ENCODE data around the gene NKAIN1.

NKAIN1 gene

DNA sequence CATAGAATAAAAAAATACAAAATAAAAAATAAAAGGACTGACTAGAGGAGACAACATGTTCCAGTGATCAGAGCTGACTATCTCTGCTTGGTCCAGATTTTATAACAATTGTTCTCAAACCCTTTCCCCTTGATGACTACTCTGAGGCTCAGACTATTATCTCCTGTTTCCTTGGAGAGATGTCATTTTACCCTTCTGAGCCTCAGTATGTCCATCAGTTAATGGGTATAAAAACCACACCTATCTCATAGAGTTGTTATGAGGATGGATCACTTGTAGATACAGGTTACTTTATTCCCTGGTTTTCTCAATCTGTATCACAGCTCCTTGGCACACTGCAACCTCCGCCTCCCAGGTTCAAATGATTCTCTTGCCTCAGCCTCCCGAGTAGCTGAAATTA lies 7.0 kb downstream of the NKAIN1 start:
- no peak for DNase-seq (ENCODE audit: low spot score)

DNA sequence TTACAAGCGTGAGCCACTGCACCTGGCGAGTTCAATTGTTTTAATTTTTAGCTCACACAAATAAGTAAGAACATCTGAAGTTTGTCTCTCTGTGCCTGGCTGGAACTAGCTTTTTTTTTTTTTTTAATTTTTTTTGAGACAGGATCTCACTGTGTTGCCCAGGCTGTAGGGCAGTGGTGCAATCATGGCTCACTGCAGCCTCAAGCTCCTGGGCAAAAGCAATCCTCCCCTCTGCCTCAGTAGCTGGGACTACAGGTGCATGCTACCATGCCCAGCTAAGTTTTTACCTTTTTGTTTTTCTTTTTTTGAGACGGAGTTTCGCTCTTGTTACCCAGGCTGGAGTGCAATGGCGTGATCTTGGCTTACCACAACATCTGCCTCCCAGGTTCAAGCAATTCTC lies 7.9 kb downstream of the NKAIN1 start:
- no peak for DNase-seq (ENCODE audit: low spot score)

DNA sequence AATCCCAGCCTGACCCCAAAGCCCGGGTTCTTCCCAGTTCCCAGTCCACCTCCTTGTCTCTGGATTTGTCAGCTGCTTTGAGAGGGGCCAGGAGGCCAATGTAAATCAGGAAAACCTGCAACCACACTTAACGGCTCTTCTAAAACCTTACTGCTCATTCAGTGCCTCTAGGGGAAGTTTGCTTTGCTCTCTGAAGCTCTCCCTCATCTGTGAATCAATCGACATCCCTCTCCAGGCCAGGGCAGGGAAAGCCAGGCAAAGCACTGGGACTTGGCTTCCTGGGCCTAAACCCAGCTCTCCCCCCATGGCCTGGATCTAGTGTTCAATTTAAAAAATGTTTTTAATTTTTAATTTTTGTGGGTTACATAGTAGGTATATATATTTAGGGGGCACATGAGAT lies 9.3 kb downstream of the NKAIN1 start:
- DNase-seq (ENCODE audit: low spot score): no peak

DNA sequence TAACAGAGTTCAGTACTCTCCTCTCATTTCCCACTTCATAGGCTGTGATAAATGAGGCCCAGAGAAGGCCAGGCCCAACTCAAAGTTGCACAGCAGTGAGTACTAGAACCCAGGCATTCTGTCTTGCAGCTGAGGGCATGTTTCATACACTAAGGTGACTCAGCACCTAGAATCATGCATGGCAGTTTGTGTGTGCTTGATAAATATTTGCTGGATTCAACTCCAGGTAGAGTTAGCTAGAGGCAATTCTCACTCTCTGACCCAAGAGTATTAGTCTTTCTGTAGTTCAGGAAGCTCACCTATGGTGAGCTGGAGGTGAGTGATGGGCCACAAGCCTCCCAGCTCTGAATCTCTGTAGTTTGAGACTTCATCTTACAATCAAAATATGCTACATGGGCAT lies 10.7 kb downstream of the NKAIN1 start:
- no peak for DNase-seq (ENCODE audit: low spot score)

DNA sequence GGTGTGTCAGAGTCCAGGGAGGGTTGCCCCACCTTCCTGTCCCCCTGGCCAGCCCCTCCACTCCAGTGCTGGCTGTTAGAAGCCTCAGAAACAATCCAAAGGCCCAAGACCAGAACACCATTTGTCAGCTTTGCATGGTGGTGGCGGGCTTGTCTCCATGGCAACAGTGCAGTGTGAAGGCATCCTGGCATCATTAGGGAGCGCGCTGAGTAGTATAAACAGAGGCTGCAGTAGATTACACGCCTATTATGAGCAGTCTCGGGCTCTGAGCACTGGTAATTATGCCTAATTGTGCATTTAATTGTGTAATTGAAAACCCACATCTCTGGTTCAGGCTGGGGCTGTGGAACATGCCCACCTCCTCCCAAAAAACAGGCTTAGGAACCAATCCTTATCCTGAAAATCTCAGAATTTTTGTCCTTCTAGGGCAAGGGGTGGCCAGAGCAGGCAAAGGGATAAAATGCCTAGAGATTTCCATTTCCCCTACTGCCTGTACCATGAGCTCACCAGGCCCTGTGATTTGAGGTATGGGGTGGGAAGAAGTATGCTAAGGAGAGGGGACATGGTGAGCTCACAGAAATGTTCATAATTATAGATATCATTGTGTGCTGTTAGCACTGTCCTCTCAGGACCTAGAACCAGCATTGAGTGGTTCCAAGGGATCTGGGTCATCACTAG lies 11.7 kb downstream of the NKAIN1 start:
- DNase-seq (ENCODE audit: low spot score): peak; percentile 32

DNA sequence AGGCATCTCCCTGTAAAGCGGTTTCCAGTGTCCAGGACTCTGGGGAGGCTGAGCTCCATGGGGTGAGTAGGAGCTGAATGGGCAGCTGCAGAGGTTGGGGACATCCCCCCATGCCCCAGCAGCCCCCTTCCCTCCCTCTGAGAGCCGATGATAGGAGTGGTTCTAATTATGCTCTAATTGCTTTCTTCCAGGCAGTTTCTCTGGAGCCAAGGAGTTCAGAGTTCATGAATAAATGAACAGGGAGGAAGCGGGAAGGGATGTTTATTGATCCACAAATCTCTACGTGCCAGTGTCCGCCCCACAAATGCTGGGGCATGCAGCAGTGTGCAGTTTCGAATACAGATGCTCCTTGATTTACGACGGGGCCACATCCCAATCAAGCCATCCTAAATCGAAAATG lies 15.6 kb downstream of the NKAIN1 start:
- DNase-seq (ENCODE audit: low spot score): no peak

DNA sequence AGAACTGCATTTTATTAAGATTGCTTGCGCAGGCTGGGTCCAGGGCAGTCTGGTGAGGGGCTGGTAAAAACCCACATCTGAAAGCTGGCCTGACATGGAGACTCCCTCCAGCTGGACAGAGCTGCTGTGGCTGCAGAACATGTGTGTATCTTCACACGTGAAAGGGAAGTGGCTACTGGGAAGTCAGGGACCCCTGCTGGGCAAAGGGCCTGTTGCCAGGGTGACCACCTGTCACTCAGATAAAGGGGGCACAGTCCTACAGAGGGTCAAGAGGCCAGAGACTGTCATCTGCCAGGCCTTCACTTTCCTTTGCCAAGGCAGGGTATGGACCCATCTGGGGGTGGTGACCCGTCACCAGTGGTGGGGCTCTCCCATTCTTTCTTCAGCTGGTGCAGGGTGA lies 17.5 kb downstream of the NKAIN1 start:
- DNase-seq (ENCODE audit: low spot score): no peak

DNA sequence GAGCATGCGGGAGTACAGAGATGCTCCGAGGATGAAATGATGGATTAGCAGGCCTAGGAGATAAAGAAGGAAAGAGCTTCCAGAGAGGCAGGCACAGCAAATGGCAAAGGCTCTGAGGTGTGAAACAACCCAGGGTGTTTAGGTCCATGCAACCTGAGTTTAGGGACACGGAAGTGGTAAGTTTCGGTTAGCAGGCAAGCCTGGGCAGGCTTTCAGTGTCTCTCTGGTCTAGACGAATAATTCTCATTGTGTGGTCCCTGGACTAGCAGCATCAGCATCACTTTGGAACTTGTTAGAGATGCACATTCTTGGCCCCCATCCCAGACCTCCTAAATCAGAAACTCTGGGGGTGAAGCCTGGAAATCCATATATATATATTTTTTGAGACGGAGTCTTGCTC lies 18.6 kb downstream of the NKAIN1 start:
- no peak for DNase-seq (ENCODE audit: low spot score)

DNA sequence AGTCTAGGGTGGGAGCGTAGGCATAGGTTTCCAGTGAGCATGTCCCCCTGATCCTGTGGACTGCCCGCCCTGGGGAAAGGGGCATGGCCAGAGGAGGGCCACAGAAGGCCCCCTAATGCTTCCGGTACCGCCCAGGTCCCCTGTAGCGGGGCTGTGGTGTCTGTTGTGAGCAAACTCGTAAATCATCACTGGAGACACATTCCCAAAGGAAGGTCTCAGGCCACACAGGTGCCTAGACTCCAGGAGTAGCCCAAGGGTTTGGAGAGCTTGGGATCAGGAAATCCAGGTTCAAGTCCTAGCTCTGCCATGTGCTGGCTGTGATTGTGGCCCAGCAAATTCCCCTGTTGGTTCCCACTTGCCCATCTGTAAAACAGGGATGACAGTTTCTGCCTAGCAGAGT lies 20.2 kb downstream of the NKAIN1 start:
- no peak for DNase-seq (ENCODE audit: low spot score)

DNA sequence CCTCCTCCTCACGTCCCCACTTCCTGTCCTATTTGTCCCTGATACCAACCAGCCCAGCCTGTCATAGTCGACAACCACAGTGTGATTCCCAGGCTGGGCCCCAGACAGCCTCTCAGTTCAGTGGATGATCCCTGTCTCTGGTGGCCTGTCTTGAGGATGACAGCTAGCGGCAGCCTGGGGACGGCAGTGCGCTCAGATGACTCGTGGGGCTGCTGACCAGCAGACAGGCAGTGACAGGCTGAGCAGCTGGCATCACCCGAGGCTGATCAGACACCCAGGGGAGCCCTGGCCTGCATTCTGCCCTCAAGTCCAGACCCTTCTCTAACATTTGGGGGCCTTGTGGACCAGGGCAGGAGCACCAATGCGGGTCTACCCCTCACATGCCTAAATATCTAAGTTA lies 21.0 kb downstream of the NKAIN1 start:
- DNase-seq (ENCODE audit: low spot score): peak; percentile 71

DNA sequence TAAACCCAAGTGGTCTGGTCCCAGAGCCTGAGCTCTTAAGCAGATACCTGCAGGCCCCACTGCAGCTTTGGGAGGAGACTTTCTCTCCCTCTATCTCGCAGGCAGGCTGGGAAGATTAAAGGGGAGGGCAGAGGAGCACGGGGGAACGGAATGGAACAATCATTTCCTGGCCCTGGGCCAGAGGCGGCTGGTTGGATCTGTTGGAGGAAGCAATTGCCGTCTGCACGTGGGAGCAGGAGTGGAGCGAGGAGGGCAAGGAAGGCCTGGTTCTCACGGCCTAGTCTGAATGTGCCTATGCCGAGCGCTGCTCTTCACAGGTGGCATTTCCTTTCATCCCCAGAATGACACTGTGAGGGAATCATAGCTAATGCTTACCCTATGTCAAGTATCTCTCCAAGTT lies 23.7 kb downstream of the NKAIN1 start:
- no peak for DNase-seq (ENCODE audit: low spot score)

DNA sequence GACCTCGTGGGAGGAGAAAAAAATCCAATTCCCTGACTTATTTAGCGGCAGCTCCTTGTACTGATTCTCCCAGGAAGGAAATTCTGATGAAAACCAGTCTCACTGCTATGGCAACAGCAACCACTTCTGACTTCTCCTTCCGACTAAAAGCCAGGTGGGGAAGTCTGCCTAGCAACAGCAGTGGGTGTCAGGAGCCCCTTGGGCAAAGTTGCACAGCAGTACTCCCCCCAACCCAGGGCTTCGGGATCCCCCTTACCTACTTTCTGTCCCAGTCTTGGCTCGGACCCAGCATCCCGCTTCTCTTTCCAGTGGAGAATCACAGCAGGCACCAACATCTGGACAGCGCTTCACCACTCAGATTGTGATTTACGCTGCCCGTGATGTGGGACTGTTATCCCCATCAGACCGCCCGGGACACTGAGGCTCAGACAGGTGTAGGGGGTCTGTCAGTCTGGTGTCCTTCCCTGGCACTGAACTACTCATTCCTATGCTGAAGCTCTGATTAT lies 24.6 kb downstream of the NKAIN1 start:
- DNase-seq (ENCODE audit: low spot score): no peak

DNA sequence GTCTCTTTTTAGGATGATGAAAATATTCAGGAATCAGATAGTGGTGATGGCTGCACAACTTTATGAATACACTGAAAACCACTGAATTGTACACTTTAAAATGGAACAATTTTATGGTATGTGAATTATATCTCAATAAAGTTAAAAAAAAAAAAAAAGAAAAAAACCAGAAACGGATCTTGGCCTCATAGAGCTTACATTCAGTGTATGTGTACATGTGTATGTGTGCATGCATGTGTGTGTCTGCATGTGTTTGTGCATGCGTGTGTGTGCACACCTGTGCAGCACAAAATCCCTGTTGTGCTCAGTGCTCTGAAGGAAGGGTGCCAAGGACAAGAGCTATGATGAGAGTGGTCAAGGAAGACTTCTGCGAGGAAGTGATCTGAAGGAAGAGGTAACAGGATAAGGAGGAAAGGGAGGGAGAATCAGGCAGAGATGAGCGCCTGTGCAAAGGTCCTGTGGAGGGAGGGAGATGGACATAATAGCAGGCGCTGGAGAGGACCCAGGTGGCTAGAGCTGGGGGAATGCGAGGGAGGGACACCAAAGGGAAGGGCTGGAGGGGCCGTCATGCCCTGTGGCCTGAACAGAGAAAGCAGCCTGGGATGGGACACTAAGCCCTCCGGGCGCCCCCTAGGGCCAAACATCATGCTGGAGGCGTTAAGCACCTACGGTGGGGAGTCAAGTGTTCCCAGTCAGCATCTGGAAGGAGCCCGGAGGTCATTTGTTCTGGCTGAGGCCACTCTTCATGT lies 25.2 kb downstream of the NKAIN1 start:
- DNase-seq (ENCODE audit: low spot score): no peak

DNA sequence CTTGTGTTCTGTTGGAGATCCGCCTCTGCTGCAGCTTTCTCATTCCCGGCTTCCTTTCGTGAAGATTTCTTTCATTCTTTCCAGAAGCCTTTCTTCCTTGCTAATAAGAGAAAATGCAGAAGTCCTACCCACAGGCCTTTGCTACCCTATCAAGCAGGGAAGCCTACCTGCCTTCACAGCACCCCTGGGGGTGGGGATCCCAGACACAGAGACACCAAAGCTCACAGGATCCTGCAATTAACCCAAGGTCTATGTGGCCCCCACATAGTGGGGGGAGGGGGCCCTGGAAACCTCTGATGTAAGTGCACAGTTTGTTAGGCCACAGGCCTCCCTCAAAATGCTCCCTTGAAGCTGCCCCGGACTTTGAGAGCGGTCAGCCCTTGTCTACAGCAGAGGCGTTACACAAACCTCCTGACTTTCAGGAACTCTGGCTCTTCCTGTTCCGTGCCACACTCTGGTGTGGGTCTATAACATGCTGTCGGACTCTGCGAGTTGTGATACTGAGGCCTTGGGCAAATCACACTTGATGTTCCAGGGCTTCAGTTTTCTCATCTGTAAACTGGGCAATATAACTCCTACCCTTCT lies 31.2 kb downstream of the NKAIN1 start:
- DNase-seq (ENCODE audit: low spot score): no peak

DNA sequence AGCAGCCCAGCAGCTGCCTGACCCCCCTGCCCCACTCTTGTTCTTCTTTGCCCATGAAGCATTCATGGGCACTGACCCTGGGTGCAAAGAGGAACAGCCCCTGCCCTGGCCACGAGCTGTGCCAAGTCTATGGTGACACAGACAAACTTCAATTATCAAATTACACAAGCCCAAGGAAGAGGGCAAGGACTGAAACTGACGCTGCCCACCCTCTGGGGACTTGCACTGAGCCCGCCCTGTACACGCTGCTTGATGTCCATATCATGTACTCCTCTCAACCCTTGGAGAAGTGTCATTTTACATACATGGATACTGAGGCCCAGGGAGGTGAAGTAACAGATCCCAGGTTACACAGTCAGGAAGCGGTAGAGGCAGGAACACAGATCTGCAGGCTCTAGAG lies 32.1 kb downstream of the NKAIN1 start:
- DNase-seq (ENCODE audit: low spot score): no peak

DNA sequence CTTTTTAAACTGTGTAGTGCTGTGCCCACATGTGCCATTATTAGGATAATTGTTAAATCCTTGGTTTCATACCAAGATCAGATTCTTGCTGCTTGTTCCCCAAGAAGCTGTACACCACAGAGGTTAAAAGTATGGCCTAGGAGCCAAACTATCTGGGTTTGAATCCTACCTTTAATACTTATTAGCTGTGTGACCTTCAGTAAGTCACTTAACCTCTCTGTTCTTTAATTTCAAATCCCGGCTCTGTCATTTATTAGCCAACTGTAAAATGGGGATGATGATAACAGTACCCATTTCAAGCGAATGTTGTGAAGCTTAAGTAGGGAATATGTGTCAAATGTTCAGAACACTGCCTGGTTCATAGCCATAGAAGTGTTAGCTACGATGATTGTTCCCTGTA lies 32.6 kb downstream of the NKAIN1 start:
- DNase-seq (ENCODE audit: low spot score): no peak

DNA sequence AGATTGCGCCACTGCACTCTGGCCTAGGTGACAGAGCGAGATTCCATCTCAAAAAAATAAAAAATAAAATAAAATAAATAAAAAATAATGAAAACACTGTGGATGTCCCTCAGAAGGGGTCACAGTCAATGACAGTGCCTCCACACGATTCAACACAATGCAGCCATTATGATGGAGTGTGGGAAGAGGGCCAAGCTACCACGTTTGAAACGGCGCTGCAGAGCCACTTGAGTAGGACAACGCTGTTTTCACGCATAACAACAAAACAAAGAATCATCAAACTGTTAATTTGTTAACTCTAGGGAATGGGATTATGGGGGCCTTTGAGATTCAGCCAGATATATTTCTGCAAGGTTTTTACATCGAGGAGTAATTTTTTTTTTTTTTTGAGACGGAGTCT lies 36.5 kb downstream of the NKAIN1 start:
- DNase-seq (ENCODE audit: low spot score): peak; percentile 87

DNA sequence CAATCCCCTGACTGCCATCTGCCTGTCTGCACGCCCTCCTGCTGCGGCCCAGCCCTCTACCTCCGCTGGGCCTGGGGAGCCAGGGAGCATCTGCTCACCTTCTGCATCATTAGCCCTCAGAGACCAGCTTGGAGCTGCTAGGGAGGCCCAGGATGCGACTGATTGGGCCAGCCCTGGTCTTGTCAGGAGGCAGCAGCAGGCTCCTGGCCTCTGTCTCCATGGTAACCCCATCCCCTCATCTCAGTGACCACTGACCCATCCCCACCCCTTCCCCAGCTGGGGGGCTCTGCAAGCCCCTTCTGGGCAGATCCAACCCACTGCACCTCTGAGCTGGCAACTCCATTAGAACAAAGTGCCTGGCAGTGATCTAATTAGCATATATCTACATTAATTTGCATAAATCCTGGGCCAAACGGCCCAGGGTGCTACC lies 37.7 kb downstream of the NKAIN1 start:
- no peak for DNase-seq (ENCODE audit: low spot score)

DNA sequence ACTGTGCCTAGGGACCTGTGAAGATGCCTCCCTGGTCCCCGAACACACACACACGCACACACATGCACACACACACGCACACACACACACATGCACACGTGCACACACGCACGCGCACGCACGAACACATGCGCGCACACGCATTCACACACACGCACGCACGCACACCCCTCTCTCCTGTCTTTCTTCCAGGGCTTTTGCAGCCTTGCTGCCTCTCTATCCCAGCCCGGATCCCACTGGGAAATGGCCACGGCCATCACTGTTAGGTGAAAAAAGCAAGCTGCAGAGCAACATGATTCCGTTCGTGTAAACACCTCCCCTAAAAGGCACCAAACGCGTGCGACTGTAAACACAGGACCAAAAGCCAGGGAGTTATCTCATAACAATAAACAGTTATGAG lies 39.7 kb downstream of the NKAIN1 start:
- DNase-seq (ENCODE audit: low spot score): no peak

DNA sequence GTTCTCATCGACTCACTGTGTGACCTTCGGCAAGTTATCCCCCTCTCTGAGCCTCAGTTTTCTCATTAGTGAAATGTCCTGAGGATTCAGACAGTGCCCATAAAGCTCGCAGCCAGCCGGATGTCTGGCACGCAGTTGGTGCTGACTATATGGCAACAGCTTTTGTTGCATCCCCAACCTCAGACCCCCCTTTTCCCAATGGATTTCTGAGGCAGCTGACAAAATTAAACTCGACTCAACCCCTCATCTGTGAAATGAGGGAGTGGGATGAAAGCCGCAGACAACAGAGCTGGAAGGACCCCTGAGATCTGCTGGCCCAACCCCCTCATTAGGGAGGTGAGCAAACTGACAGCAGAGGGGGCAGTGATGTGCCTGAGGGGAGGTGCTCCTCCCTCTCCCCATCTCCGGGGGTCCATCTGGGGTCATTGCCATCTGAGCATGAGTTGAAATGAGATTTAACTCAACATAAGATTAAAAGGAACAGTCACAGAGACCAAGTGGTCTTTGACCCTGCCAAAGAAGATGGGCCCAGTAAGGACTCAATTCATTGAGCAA lies 40.4 kb downstream of the NKAIN1 start:
- DNase-seq (ENCODE audit: low spot score): no peak

DNA sequence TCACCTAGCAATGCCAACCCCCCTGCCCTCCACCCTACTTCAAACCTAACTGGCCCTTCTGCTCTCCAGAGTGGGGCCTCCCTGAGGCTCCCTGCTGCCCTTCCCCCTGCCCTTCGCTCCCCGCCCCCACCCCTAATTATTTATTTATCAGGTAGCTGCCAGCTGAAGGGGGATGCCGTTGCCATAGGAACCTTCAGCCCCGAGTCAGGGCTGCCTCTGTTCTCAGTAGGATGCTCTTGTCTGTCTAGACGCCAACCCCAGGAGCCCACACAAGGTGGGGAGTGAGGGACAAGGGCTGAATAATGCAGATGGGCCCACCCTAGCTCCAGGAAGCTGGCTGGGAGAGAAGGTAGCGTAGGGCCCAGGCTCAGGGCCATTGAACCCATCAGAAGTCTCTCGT lies 41.1 kb downstream of the NKAIN1 start:
- DNase-seq (ENCODE audit: low spot score): no peak

DNA sequence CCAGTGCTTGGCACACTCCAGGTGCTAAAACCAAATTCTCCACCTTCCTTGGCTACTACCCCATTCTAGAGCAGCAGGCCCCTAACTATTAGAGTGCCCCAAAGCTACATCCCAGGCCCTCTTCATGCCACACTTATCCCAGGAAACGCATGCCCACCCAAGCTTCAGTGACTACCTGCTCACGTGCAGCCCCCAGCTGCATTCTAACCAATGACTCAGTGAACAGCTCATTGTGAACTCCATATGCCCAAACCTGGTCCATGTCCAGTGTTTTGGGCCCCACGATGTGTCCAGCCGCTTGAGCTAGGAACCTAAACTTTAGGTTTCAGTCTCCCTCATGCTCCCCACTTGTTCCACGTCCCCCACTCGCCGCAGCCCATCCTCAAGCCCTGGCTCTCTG lies 41.5 kb downstream of the NKAIN1 start:
- DNase-seq (ENCODE audit: low spot score): no peak

DNA sequence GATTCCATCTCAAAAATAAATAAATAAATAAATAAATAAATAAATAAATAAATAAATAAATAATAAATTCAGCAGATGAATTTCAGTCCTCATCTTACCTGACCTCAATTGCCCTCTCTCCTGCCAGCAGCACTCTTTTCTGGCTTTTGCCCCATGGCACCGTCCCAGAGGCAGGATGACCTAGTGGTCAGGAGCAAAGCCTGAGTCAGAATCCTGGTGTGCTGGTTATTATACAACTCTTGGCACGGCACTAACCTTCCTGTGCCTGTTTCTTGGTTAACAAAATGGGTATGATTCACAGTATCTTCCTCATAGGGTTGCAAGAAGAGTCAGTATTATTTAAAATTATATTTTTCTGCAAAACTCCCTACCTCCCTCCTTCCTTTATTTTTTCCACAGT lies 43.0 kb downstream of the NKAIN1 start:
- DNase-seq (ENCODE audit: low spot score): no peak

All from pons (tissue), 1 donor.